PC-9 (cell line): ENCODE results near the gene PRCC. TPM values are rescaled to one million over a fixed set of nuclear protein-coding genes. Genes with fewer than 3 reads are reported as not detected.

Experiments used
- BruUV-seq: library from RNA; stranded (reverse); fragments of 400-500 nt; replicated peaks from 2 replicates; lab custom pipeline; 2021; lab: Mats Ljungman, UMichigan
- CTCF ChIA-PET: fragments of 300-600 bp; sonication (Branson Sonifier 250); formaldehyde crosslinking; loops from one replicate; lab custom pipeline; 2022; ENCODE audit warnings: antibody characterized with exemption; lab: Charles Lee
- POLR2A ChIA-PET: fragments of 300-600 bp; sonication (Branson Sonifier 250); formaldehyde crosslinking; loops from one replicate; lab custom pipeline; 2022; ENCODE audit warnings: antibody characterized with exemption; ENCODE audit not compliant: unreplicated experiment; lab: Charles Lee
- DNase-seq, 2 experiments: peaks; one replicate each; pipeline versions ENCODE4 v3.0.0 to v3.0.0-alpha.2; 2015 to 2022; ENCODE audit warnings: mixed read lengths in 1 of 2
- H2AFZ ChIP-seq: fragments of 200-600 bp; sonication (generic); 2 replicates; pipeline ENCODE4 v1.8.1; 2017; ENCODE audit warnings: antibody characterized with exemption
- H3F3A ChIP-seq: fragments of 200-600 bp; sonication (generic); 2 replicates; pipeline ENCODE4 v1.8.1; 2017; ENCODE audit warnings: antibody characterized with exemption, mild to moderate bottlenecking, low read depth; ENCODE audit not compliant: insufficient read depth
- H3K27ac ChIP-seq: fragments of 200-600 bp; sonication (generic); 2 replicates; pipeline ENCODE4 v1.6.1; 2016; ENCODE audit warnings: mixed run types
- H3K27me3 ChIP-seq: fragments of 200-600 bp; sonication (generic); 2 replicates; pipeline ENCODE4 v1.6.1; 2016; ENCODE audit warnings: low read depth, mixed run types; ENCODE audit not compliant: insufficient read depth
- H3K36me3 ChIP-seq: fragments of 200-600 bp; sonication (generic); 2 replicates; pipeline ENCODE4 v1.6.1; 2016; ENCODE audit warnings: low read depth, mixed run types
- H3K4me1 ChIP-seq: fragments of 200-600 bp; sonication (generic); replicated peaks from 2 replicates; pipeline ENCODE4 v1.6.1; 2016; ENCODE audit warnings: mixed run types; ENCODE audit not compliant: insufficient read depth
- H3K4me2 ChIP-seq: fragments of 200-600 bp; sonication (generic); 2 replicates; pipeline ENCODE4 v1.6.1; 2017; ENCODE audit warnings: mixed run types
- H3K4me3 ChIP-seq: fragments of 200-600 bp; sonication (generic); 2 replicates; pipeline ENCODE4 v1.6.1; 2016; ENCODE audit warnings: mixed run types
- H3K79me2 ChIP-seq: fragments of 200-600 bp; sonication (generic); 2 replicates; pipeline ENCODE4 v1.6.1; 2017; ENCODE audit warnings: low read depth, mixed run types
- H3K9me2 ChIP-seq: fragments of 200-600 bp; sonication (generic); 2 replicates; pipeline ENCODE4 v1.8.1; 2017; ENCODE audit warnings: mild to moderate bottlenecking; ENCODE audit not compliant: insufficient read depth
- H3K9me3 ChIP-seq: fragments of 200-600 bp; sonication (generic); 2 replicates; pipeline ENCODE4 v1.8.1; 2016; ENCODE audit warnings: low read depth; ENCODE audit not compliant: insufficient read depth
- H4K20me1 ChIP-seq: fragments of 200-600 bp; sonication (generic); 2 replicates; pipeline ENCODE4 v1.8.1; 2017; ENCODE audit not compliant: insufficient read depth
- CTCF ChIP-seq: fragments of 200-600 bp; sonication (generic); conservative IDR thresholded peaks from 2 replicates; pipeline ENCODE4 v1.6.1; 2017; ENCODE audit warnings: mixed run types, antibody characterized with exemption, mild to moderate bottlenecking, moderate library complexity
- EZH2 ChIP-seq: fragments of 200-600 bp; sonication (generic); IDR thresholded peaks from 2 replicates; pipeline ENCODE4 v1.8.0; 2017; ENCODE audit warnings: antibody characterized with exemption, low read depth
- intact Hi-C: fragments of 100-400 bp; cut with micrococcal nuclease; formaldehyde crosslinking; loops from one replicate; pipeline ENCODE4 v1.10.0; 2022; ENCODE audit not compliant: unreplicated experiment
- total RNA-seq: library from RNA; stranded (reverse); gene quantifications from 2 replicates; pipeline ENCODE4 v1.2.3, GENCODE V29; 2021

PRCC gene
- total RNA-seq, 1 experiment from 2014 or later, result 56.6 TPM

- Histone ChIP-seq H2AFZ (no peak overlapping the region), H3K36me3 (peaks cover 10% of the 10 kb centered on the region; the same call in 1 of the 2 replicates), H3F3A (no peaks in the 10 kb centered on the region; the same call in none of the 2 replicates), H3K79me2 (no peaks in the 10 kb centered on the region), H3K27me3 (no peaks in the 10 kb centered on the region), H3K4me2 (no peak overlapping the region), H3K9me3 (no peaks in the 10 kb centered on the region), H4K20me1 (peaks cover 11% of the 10 kb centered on the region), H3K4me1 (no peaks in the 10 kb centered on the region), H3K9me2 (no peaks in the 10 kb centered on the region), H3K4me3 (no peak overlapping the region), H3K27ac (no peak overlapping the region)
- ChIA-PET CTCF (no interaction called here), POLR2A (no interaction called here)
- BruUV-seq, result TSS peak; percentile 8
- TF ChIP-seq CTCF, result no peak
- TF ChIP-seq EZH2, result no peak
- intact Hi-C loops, result no loop called here
- DNase-seq, result no peak
Observed at GRCh38 chr1:156802421-156802935, 35.1 kb downstream of the PRCC start.

GRCh38 chr1:156803086-156803851 is 35.9 kb downstream of the PRCC start:
- H2AFZ ChIP-seq, result no peak overlapping the region
- intact Hi-C loops, result no loop called here
- ChIA-PET CTCF (no interaction called here), POLR2A (no interaction called here)
- H3K27ac ChIP-seq, result no peak overlapping the region
- H3F3A ChIP-seq, result no peaks in the 10 kb centered on the region; the same call in none of the 2 replicates
- peaks cover 6% of the 10 kb centered on the region for H4K20me1 ChIP-seq
- BruUV-seq, result no TSS peak
- DNase-seq, result no peak
- TF ChIP-seq CTCF (no peak), EZH2 (no peak)
- no peaks in the 10 kb centered on the region for H3K27me3 ChIP-seq
- peaks cover 2% of the 10 kb centered on the region; the same call in 1 of the 2 replicates for H3K36me3 ChIP-seq
- no peaks in the 10 kb centered on the region for H3K79me2 ChIP-seq
- no peak overlapping the region for H3K4me2 ChIP-seq
- no peak overlapping the region for H3K4me3 ChIP-seq
- H3K9me3 ChIP-seq, result no peaks in the 10 kb centered on the region
- no peaks in the 10 kb centered on the region for H3K9me2 ChIP-seq
- H3K4me1 ChIP-seq, result no peaks in the 10 kb centered on the region

- DNase-seq, result no peak
- POLR2A ChIA-PET, result no interaction called here
- H3K9me3 ChIP-seq, result no peaks in the 10 kb centered on the region
- no peak overlapping the region for H3K27ac ChIP-seq
- H3K79me2 ChIP-seq, result no peaks in the 10 kb centered on the region
- intact Hi-C loops, result no loop called here
- H3K4me3 ChIP-seq, result no peak overlapping the region
- no peaks in the 10 kb centered on the region for H3K27me3 ChIP-seq
- no peaks in the 10 kb centered on the region for H3K36me3 ChIP-seq
- no peaks in the 10 kb centered on the region; the same call in none of the 2 replicates for H3F3A ChIP-seq
- H4K20me1 ChIP-seq, result peaks cover 4% of the 10 kb centered on the region; the same call in 1 of the 2 replicates
- BruUV-seq, result no TSS peak
- TF ChIP-seq EZH2, result no peak
- no peaks in the 10 kb centered on the region for H3K4me1 ChIP-seq
- H3K4me2 ChIP-seq, result no peak overlapping the region
- CTCF ChIA-PET, result no interaction called here
- no peaks in the 10 kb centered on the region for H3K9me2 ChIP-seq
- H2AFZ ChIP-seq, result no peak overlapping the region
Observed at GRCh38 chr1:156804026-156804425, 36.7 kb downstream of the PRCC start.
